HCT116 (cell line): Measurements from ENCODE around the gene YIF1B. TPM values are rescaled to one million over a fixed set of nuclear protein-coding genes. Genes with fewer than 3 reads are reported as not detected.
A peak's percentile ranks its signal among the peaks of the same experiment; 100 is the strongest.

Experiments
- ATAC-seq: fragments of 200-7000 bp; cut with Tn5 transposase; 2 replicates; pipeline ENCODE4 v1.9.1; 2020; ENCODE audit warnings: mild to moderate bottlenecking, moderate library complexity
- BruUV-seq: library from RNA; stranded (reverse); fragments of 400-500 nt; replicated peaks from 2 replicates; lab custom pipeline; 2021; lab: Mats Ljungman, UMichigan
- CTCF ChIA-PET: fragments of 300-600 bp; sonication (Branson Sonifier 250); formaldehyde crosslinking; loops from one replicate; lab custom pipeline; 2021; ENCODE audit warnings: antibody characterized with exemption; lab: Charles Lee
- POLR2A ChIA-PET: fragments of 300-600, 350-600 bp; sonication (Branson Sonifier 250); formaldehyde crosslinking; loops from one replicate; lab custom pipeline; 2021; ENCODE audit warnings: antibody characterized with exemption; lab: Charles Lee
- RAD21 ChIA-PET, 2 experiments: fragments of 300-600 bp; sonication (Branson Sonifier 250); formaldehyde crosslinking; loops; one replicate each; lab custom pipeline; 2023; ENCODE audit warnings: low total read pairs in 2 of 2; ENCODE audit not compliant: uncharacterized antibody in 2 of 2, unreplicated experiment in 2 of 2, low non-redundant PET in 1 of 2; lab: Charles Lee
- DNase-seq: peaks from one replicate; pipeline ENCODE4 v3.0.0-alpha.2; 2010; ENCODE audit warnings: low read depth, low spot score
- H2AFZ ChIP-seq: fragments of 200-600 bp; shearing (Covaris generic), sonication (generic); 2 replicates; pipeline ENCODE4 v1.6.1; 2017; ENCODE audit warnings: low read depth, mixed run types, mixed read lengths, antibody characterized with exemption, low read length; ENCODE audit not compliant: poor library complexity, severe bottlenecking
- H3K27ac ChIP-seq: 2 replicates; pipeline ENCODE4 v1.5.1; 2012; ENCODE audit warnings: low read depth, low read length
- H3K27me3 ChIP-seq: fragments of 200-600 bp; sonication (generic); 2 replicates; pipeline ENCODE4 v1.6.1; 2016; ENCODE audit warnings: mixed run types, low read length, mixed read lengths; ENCODE audit not compliant: insufficient read depth
- H3K36me3 ChIP-seq, 2 experiments: fragments of 200-500 bp in 1 of 2; fragments of 200-600 bp in 1 of 2; sonication (Bioruptor generic) in 1 of 2; sonication (generic) in 1 of 2; 2 replicates each; pipeline versions ENCODE4 v1.5.1 to v1.6.1; 2014 to 2016; ENCODE audit warnings: low read length in 2 of 2, inconsistent platforms in 1 of 2, mixed read lengths in 1 of 2, mixed run types in 1 of 2; ENCODE audit not compliant: insufficient read depth in 2 of 2, control insufficient read depth in 1 of 2
- H3K4me1 ChIP-seq, 2 experiments: fragments of 200-600 bp in 1 of 2; sonication (generic) in 1 of 2; 2 replicates each; pipeline versions ENCODE4 v1.5.1 to v1.6.1; 2012 to 2017; ENCODE audit warnings: low read length in 2 of 2, inconsistent platforms in 1 of 2, mild to moderate bottlenecking in 1 of 2, mixed read lengths in 1 of 2, mixed run types in 1 of 2, moderate library complexity in 1 of 2; ENCODE audit not compliant: insufficient read depth in 2 of 2, control insufficient read depth in 1 of 2
- H3K4me2 ChIP-seq: fragments of 200-600 bp; sonication (generic); 2 replicates; pipeline ENCODE4 v1.6.1; 2017; ENCODE audit warnings: mixed run types, low read length, mixed read lengths
- H3K4me3 ChIP-seq, 2 experiments: fragments of 200-600 bp in 1 of 2; sonication (generic) in 1 of 2; replicated peaks in 1 of 2; 2 replicates each; pipeline ENCODE4 v1.5.1; 2011 to 2016; ENCODE audit warnings: low read length in 2 of 2, control low read depth in 1 of 2, low read depth in 1 of 2, mild to moderate bottlenecking in 1 of 2, mixed read lengths in 1 of 2, mixed run types in 1 of 2
- H3K79me2 ChIP-seq: fragments of 200-600 bp; sonication (generic); 2 replicates; pipeline ENCODE4 v1.6.1; 2017; ENCODE audit warnings: mild to moderate bottlenecking, mixed run types, low read length, moderate library complexity, mixed read lengths; ENCODE audit not compliant: insufficient read depth
- H3K9ac ChIP-seq: fragments of 200-600 bp; sonication (generic); 2 replicates; pipeline ENCODE4 v1.6.1; 2016; ENCODE audit warnings: low read length, mixed read lengths
- H3K9me2 ChIP-seq: fragments of 200-600 bp; sonication (generic), shearing (Covaris generic); 2 replicates; pipeline ENCODE4 v1.6.1; 2017; ENCODE audit warnings: mixed run types, mild to moderate bottlenecking, moderate library complexity; ENCODE audit not compliant: insufficient read depth
- H3K9me3 ChIP-seq, 2 experiments: fragments of 200-500 bp in 1 of 2; fragments of 200-600 bp in 1 of 2; sonication (Bioruptor generic) in 1 of 2; sonication (generic) in 1 of 2; 2 replicates each; pipeline ENCODE4 v1.6.1; 2014 to 2017; ENCODE audit warnings: low read length in 2 of 2, mixed read lengths in 2 of 2, inconsistent platforms in 1 of 2, low read depth in 1 of 2, mild to moderate bottlenecking in 1 of 2, mixed run types in 1 of 2, moderate library complexity in 1 of 2; ENCODE audit not compliant: control insufficient read depth in 1 of 2, insufficient read depth in 1 of 2
- H4K20me1 ChIP-seq: fragments of 200-600 bp; sonication (generic), shearing (Covaris generic); 2 replicates; pipeline ENCODE4 v1.6.1; 2017; ENCODE audit warnings: mixed run types, mild to moderate bottlenecking, moderate library complexity; ENCODE audit not compliant: insufficient read depth
- ATF3 ChIP-seq: IDR thresholded peaks from 2 replicates; pipeline ENCODE4 v1.6.1; 2012
- ELF1 ChIP-seq: IDR thresholded peaks from 2 replicates; pipeline ENCODE4 v1.6.1; 2012; ENCODE audit warnings: low read depth, borderline replicate concordance
- EZH2 ChIP-seq: fragments of 200-600 bp; sonication (generic); IDR thresholded peaks from 2 replicates; pipeline ENCODE4 v1.6.1; 2017; ENCODE audit warnings: antibody characterized with exemption, mixed run types
- FOSL1 ChIP-seq: IDR thresholded peaks from 2 replicates; pipeline ENCODE4 v1.6.1; 2012; ENCODE audit warnings: low read depth
- POLR2AphosphoS5 ChIP-seq: IDR thresholded peaks from 2 replicates; pipeline ENCODE4 v1.6.1; 2011; ENCODE audit warnings: mild to moderate bottlenecking, low read depth, low read length, moderate library complexity
- RAD21 ChIP-seq: IDR thresholded peaks from 2 replicates; pipeline ENCODE4 v1.6.1; 2012; ENCODE audit warnings: low read depth, mild to moderate bottlenecking
- REST ChIP-seq: IDR thresholded peaks from 2 replicates; pipeline ENCODE4 v1.6.1; 2012; ENCODE audit warnings: low read depth
- TCF7L2 ChIP-seq: IDR thresholded peaks from 2 replicates; pipeline ENCODE4 v1.7.0; 2011; ENCODE audit warnings: borderline replicate concordance, inconsistent platforms; ENCODE audit not compliant: insufficient read depth, insufficient read length; ENCODE audit errors: extremely low read depth
- ZBTB33 ChIP-seq: IDR thresholded peaks from 2 replicates; pipeline ENCODE4 v1.6.1; 2011; ENCODE audit warnings: mild to moderate bottlenecking, low read length, moderate library complexity; ENCODE audit not compliant: insufficient replicate concordance; ENCODE audit errors: extremely low read depth
- ZNF274 ChIP-seq: fragments of 200-500 bp; sonication (Bioruptor generic); IDR thresholded peaks from 2 replicates; pipeline ENCODE4 v1.6.1; 2014; ENCODE audit warnings: mild to moderate bottlenecking, low read depth, low read length, inconsistent platforms
- intact Hi-C: fragments of 100-400 bp; cut with micrococcal nuclease; formaldehyde crosslinking; loops from 2 replicates; pipeline ENCODE4 v1.10.0; 2022
- total RNA-seq: library from RNA; stranded (reverse); gene quantifications from one replicate; pipeline ENCODE4 v1.2.1, GENCODE V29; 2021; ENCODE audit not compliant: unreplicated experiment
- TF ChIP-seq, protein P1 (sequence below), 3 experiments: fragments of 200-600 bp in 1 of 3; sonication (generic) in 1 of 3; IDR thresholded peaks in 2 of 3; conservative IDR thresholded peaks in 1 of 3; 2 replicates each; pipeline ENCODE4 v1.5.1; 2012 to 2017; ENCODE audit warnings: low read depth in 2 of 3, low read length in 2 of 3, antibody characterized with exemption in 1 of 3, borderline replicate concordance in 1 of 3, control low read depth in 1 of 3, mild to moderate bottlenecking in 1 of 3, mixed read lengths in 1 of 3, mixed run types in 1 of 3, moderate library complexity in 1 of 3; ENCODE audit not compliant: insufficient read depth in 1 of 3

The YIF1B gene
- total RNA-seq, 1 experiment from 2014 or later: 67.5 TPM

DNA sequence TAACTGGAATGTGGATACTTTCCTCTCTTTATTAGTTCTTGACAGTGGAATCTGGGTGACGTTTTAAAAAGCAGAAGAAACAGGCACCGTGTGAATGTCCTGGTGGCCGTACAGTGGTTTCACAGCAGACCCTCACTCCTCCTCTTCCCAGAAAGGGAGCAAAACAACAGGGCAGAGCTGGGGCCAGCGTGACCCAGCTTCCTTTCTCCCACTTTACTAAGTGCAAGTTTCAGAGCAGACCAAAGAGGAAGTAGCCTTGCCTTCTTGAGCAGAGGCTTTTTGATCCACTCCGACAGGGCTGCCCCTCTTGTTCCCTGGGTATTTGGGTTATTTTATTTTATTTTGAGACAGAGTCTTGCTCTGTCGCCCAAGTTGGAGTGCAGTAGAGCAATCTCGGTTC, 31.3 kb downstream of the YIF1B start:
- RAD21 ChIA-PET: no interaction called here
- TF ChIP-seq POLR2AphosphoS5 (no peak), ATF3 (no peak), TCF7L2 (no peak), FOSL1 (no peak), RAD21 (no peak), EZH2 (no peak), ZBTB33 (no peak), ELF1 (no peak), REST (no peak), ZNF274 (no peak)
- TF ChIP-seq, protein P1, sequence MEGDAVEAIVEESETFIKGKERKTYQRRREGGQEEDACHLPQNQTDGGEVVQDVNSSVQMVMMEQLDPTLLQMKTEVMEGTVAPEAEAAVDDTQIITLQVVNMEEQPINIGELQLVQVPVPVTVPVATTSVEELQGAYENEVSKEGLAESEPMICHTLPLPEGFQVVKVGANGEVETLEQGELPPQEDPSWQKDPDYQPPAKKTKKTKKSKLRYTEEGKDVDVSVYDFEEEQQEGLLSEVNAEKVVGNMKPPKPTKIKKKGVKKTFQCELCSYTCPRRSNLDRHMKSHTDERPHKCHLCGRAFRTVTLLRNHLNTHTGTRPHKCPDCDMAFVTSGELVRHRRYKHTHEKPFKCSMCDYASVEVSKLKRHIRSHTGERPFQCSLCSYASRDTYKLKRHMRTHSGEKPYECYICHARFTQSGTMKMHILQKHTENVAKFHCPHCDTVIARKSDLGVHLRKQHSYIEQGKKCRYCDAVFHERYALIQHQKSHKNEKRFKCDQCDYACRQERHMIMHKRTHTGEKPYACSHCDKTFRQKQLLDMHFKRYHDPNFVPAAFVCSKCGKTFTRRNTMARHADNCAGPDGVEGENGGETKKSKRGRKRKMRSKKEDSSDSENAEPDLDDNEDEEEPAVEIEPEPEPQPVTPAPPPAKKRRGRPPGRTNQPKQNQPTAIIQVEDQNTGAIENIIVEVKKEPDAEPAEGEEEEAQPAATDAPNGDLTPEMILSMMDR (IDR thresholded peaks at IDR 0.05 in 2 of 3, conservative IDR thresholded peaks at IDR 0.05 in 1 of 3; ENCODE audit: borderline replicate concordance in 1 of 3, insufficient read depth in 1 of 3, low read depth in 2 of 3, low read length in 2 of 3): no peak
- no peak for ATAC-seq
- no peak overlapping the region for H3K27ac ChIP-seq
- intact Hi-C loops: no loop called here
- peaks cover 4% of the 10 kb centered on the region; the same call in 1 of the 2 replicates for H4K20me1 ChIP-seq
- CTCF ChIA-PET: no interaction called here
- no peak for DNase-seq
- peaks cover 40 to 57% of the 10 kb centered on the region in 2 experiments; a peak in 3 of 4 replicates for H3K36me3 ChIP-seq
- no peaks in the 10 kb centered on the region for H3K9me2 ChIP-seq
- H3K4me3 ChIP-seq: no peak overlapping the region
- peaks cover 0 to 11% of the 10 kb centered on the region in 2 experiments; a peak in 1 of 4 replicates for H3K4me1 ChIP-seq
- no peak overlapping the region for H3K4me2 ChIP-seq
- no peaks in the 10 kb centered on the region for H3K27me3 ChIP-seq
- H3K9me3 ChIP-seq: no peaks in the 10 kb centered on the region
- H2AFZ ChIP-seq: no peak overlapping the region
- H3K9ac ChIP-seq: no peak overlapping the region
- TSS peak; percentile 34 for BruUV-seq
- POLR2A ChIA-PET: no interaction called here
- peaks cover 67% of the 10 kb centered on the region for H3K79me2 ChIP-seq
